ENCODE data around the gene PDK2. TPM values are rescaled to one million over a fixed set of nuclear protein-coding genes. Genes with fewer than 3 reads are reported as not detected.

The PDK2 gene
- total and polyA plus RNA-seq, 7 donors: 50.3 to 213 (median 99.4) TPM

DNA sequence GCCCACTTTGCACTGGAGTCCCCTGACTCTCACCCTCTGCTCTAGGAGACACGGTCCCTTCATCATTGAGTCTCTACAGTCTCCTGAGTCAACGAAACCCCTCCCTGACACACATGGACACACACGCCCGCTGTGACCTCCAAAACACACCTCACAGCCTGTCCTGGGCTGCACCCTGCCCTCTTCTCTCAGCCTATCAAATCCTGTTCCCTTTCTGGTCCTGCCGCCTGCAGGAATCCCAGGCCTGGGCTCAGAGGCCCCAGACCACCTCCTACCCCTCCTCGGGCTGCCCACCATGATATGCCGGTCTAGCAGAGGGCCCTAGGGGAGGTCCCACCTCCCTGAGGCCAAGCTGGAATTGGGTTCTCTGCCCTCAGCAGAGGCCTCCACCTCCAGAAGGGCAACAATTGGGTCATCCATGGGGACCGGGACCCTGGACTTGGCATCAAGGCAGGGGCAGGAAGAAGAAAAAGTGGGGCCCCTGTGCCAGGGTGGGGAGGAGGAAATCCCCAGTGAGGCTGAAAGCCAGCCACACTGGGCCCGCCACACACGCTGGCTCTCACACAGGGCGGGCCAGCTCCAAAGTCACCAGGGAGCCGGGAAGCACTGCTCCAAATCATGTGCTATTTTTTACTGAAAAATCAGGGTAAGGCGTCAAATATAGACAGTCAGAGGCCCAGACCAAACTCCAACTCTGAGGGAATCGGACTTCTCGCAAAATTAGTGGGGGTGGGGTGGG is 51.9 kb downstream of the PDK2 start:
- peaks cover 43% of the 10 kb centered on the region for H3K4me1 ChIP-seq
- ATAC-seq (no peak), DNase-seq (peak in 1 of 2 donors; percentile 66)
- peaks cover 4 to 32% of the 10 kb centered on the region in 2 donors for H3K36me3 ChIP-seq (ENCODE audit: insufficient read depth in 1 of 2, low read depth in 1 of 2)
- 9 to 25% (median 13%) methylated on average over 15 of the region's 15 CpGs for WGBS, 3 donors
- H3K4me3 ChIP-seq: peak overlapping the region; percentile 84
- no peaks in the 10 kb centered on the region for H3K27me3 ChIP-seq (ENCODE audit: insufficient read depth in 3 of 3, low read length in 2 of 3)
- TF ChIP-seq, protein P1, sequence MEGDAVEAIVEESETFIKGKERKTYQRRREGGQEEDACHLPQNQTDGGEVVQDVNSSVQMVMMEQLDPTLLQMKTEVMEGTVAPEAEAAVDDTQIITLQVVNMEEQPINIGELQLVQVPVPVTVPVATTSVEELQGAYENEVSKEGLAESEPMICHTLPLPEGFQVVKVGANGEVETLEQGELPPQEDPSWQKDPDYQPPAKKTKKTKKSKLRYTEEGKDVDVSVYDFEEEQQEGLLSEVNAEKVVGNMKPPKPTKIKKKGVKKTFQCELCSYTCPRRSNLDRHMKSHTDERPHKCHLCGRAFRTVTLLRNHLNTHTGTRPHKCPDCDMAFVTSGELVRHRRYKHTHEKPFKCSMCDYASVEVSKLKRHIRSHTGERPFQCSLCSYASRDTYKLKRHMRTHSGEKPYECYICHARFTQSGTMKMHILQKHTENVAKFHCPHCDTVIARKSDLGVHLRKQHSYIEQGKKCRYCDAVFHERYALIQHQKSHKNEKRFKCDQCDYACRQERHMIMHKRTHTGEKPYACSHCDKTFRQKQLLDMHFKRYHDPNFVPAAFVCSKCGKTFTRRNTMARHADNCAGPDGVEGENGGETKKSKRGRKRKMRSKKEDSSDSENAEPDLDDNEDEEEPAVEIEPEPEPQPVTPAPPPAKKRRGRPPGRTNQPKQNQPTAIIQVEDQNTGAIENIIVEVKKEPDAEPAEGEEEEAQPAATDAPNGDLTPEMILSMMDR (IDR thresholded peaks at IDR 0.05): no peak
- intact Hi-C loops (cut with DNase I): loop anchor here in 1 of 2 donors (5.0 kb wide), 1 partner anchor 35 kb away; no protein-coding TSS in a partner anchor
- no peaks in the 10 kb centered on the region for H3K9me3 ChIP-seq
- peak overlapping the region; percentile 83 for H3K27ac ChIP-seq

DNA sequence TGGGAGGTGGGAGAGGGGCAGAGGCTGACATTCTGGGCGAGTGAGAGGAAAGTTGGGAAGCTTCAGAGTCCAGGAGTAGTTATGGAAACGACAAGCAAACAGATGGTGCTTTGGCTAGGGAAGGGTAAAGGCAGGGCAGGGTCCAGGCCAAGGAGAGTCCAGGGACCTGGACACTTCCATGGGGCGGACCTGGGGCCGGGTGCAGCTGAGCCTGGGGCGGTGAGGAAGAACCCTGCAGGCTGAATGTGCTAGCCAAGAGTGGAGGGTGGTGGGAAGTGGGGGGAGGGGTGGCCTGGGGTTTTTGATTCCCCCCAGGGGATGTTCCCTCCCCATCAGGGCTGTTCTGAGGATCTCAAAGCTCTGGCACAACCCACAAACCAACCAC is 52.7 kb downstream of the PDK2 start:
- ATAC-seq (peak in 3 of 4 donors; percentile 11 to 24 (median 24)), DNase-seq (peak in 1 of 2 donors; percentile 72)
- Histone ChIP-seq H3K27me3 (ENCODE audit: insufficient read depth in 3 of 3, low read length in 2 of 3) (no peaks in the 10 kb centered on the region), H3K4me3 (peak overlapping the region; percentile 84), H3K27ac (peak overlapping the region; percentile 83), H3K36me3 (ENCODE audit: insufficient read depth in 1 of 2, low read depth in 1 of 2) (peaks cover 3 to 25% of the 10 kb centered on the region in 2 donors), H3K9me3 (no peaks in the 10 kb centered on the region), H3K4me1 (peaks cover 50% of the 10 kb centered on the region)
- whole genome bisulfite sequencing, 3 donors: 1 to 4% (median 2%) methylated on average over 5 of the region's 5 CpGs
- intact Hi-C loops (cut with DNase I): loop anchor here in 1 of 2 donors (5.0 kb wide), 1 partner anchor 36 kb away; no protein-coding TSS in a partner anchor
- TF ChIP-seq, protein P1 (IDR thresholded peaks at IDR 0.05): no peak

DNA sequence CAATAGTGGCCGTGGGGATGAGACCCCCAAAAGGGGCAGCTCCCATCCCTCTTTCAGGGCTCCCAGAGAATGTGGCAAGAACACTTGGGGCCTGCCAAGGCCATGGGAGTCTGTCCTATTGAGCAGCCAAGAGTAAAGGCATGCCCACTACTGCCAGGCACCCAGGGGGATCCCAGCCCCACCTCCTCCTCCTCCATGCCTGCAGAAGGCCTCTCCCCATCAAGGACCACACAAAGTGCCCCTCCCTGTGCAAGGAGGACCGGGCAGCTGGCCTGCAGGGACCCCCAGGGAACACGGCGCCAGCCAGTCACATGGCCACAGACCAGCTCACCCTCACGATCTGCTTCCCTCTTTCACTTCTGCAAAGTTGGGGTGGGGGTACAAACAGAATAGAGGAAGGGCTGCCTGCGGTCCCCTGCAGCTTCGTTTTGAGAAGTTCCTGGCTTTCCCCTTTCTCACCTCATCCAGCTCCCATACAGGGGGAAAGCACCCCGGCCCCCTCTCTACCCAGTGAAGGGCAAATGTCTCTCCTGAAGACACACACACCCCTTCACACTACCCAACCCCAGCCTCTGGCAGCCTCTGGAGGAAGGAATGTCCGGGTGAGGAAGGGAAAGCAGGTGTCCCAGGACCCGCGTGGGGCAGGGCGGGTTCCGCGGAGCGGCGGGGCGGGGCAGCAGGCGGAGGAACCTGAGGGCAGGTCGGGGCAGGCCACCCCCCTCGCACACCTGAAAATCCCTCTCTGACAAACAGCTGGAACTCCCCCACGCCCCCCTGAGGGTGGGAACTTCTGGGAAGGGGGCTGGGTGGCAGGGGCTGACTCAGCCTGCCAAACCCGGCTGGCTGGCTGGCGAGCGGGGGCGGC is 53.3 kb downstream of the PDK2 start:
- ATAC-seq: peak; percentile 22 to 44 (median 40)
- intact Hi-C loops (cut with DNase I): loop anchor here in 1 of 2 donors (5.0 kb wide), 1 partner anchor 36 kb away; no protein-coding TSS in a partner anchor

DNA sequence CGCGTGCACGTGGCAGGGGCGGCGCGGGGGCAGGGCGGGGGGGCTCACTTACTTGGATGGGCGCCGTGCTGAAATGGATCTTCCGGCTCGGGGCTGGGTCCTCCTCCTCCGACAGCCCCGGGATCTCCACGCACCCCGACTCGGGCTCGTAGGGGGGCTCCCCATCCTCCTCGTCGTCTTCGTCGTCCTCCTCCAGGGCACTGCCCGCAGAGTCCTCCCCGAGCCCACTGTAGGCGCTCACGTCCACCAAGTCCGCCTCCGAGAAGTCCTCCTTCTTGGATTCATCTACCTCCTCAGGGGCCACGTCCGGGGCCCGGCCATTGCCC is 53.9 kb downstream of the PDK2 start:
- peak in 1 of 4 donors; percentile 6 for ATAC-seq
- Histone ChIP-seq H3K9me3 (no peaks in the 10 kb centered on the region), H3K4me3 (peak overlapping the region; percentile 84), H3K27ac (peak overlapping the region; percentile 83), H3K36me3 (ENCODE audit: insufficient read depth in 1 of 2, low read depth in 1 of 2) (peaks cover 2 to 14% of the 10 kb centered on the region in 2 donors), H3K27me3 (ENCODE audit: insufficient read depth in 3 of 3, low read length in 2 of 3) (no peaks in the 10 kb centered on the region), H3K4me1 (peaks cover 62% of the 10 kb centered on the region)
- WGBS, 3 donors: 0% methylated on average over 7 to 30 of the region's 30 CpGs
- TF ChIP-seq, protein P1 (IDR thresholded peaks at IDR 0.05): no peak
- intact Hi-C loops (cut with DNase I): loop anchor here in 1 of 2 donors (5.0 kb wide), 1 partner anchor 37 kb away; no protein-coding TSS in a partner anchor
- DNase-seq: peak in 1 of 2 donors; percentile 69

More for the DNA sequence above, 53.3 kb downstream of the PDK2 start:
- H3K27ac ChIP-seq: peak overlapping the region; percentile 83
- H3K4me1 ChIP-seq: peaks cover 56% of the 10 kb centered on the region
- peak overlapping the region; percentile 84 for H3K4me3 ChIP-seq
- TF ChIP-seq, protein P1 (IDR thresholded peaks at IDR 0.05): no peak
- 1% methylated on average over 16 to 25 of the region's 25 CpGs for WGBS, 3 donors
- DNase-seq: peak; percentile 57 to 75
- no peaks in the 10 kb centered on the region for H3K9me3 ChIP-seq
- H3K27me3 ChIP-seq (ENCODE audit: insufficient read depth in 3 of 3, low read length in 2 of 3): no peaks in the 10 kb centered on the region
- H3K36me3 ChIP-seq (ENCODE audit: insufficient read depth in 1 of 2, low read depth in 1 of 2): peaks cover 3 to 20% of the 10 kb centered on the region in 2 donors
